Endometrium (tissue), 2 donors: Measurements from ENCODE around the gene YBX2.

Experiments used
- FAIRE-seq: peaks from 2 replicates; lab custom pipeline; 2012; peaks lifted over from hg19 to GRCh38; lab: Jason Lieb, UNC
- donor health status: control.
- donor health status: control.

The YBX2 gene

GRCh38 chr17:7243453-7243729 is 51.0 kb downstream of the YBX2 start:
- no peak for FAIRE-seq

GRCh38 chr17:7242717-7243452 is 51.6 kb downstream of the YBX2 start:
- FAIRE-seq = peak; percentile 43

- FAIRE-seq = peak; percentile 55
Observed at GRCh38 chr17:7241783-7242716, 52.4 kb downstream of the YBX2 start, which contains the start of gene GABARAP. GABARAP (minus strand) TSS chr17:7242449; CDS start chr17:7242330, 119 bp downstream.

GRCh38 chr17:7241090-7241733 is 53.2 kb downstream of the YBX2 start:
- no peak for FAIRE-seq

GRCh38 chr17:7240375-7240774 is 54.1 kb downstream of the YBX2 start:
- FAIRE-seq = no peak

GRCh38 chr17:7239091-7240027 is 55.1 kb downstream of the YBX2 start, which contains the start of gene PHF23:
PHF23 (minus strand) TSS chr17:7239457; CDS start chr17:7239279, 178 bp downstream.
- FAIRE-seq = peak; percentile 96

GRCh38 chr17:7238420-7239090 is 55.9 kb downstream of the YBX2 start:
- FAIRE-seq = no peak
